H9 (cell line): ENCODE results near the gene SAG. TPM values are rescaled to one million over a fixed set of nuclear protein-coding genes. Genes with fewer than 3 reads are reported as not detected.

ENCODE experiments used
- DNase-seq: peaks from one replicate; pipeline ENCODE4 v3.0.0-alpha.2; 2017
- H2AFZ ChIP-seq: one replicate; pipeline ENCODE4 v1.6.1; 2013; ENCODE audit warnings: mild to moderate bottlenecking, low read length, control low read depth, moderate library complexity
- H2AK5ac ChIP-seq: 2 replicates; pipeline ENCODE4 v1.6.1; 2013; ENCODE audit warnings: low read length, control low read depth, mixed read lengths; ENCODE audit not compliant: insufficient read length
- H2BK120ac ChIP-seq: one replicate; pipeline ENCODE4 v1.6.1; 2013; ENCODE audit warnings: low read depth, mild to moderate bottlenecking, low read length, control low read depth, inconsistent platforms; ENCODE audit not compliant: poor library complexity, severe bottlenecking
- H2BK12ac ChIP-seq: 2 replicates; pipeline ENCODE4 v1.6.1; 2013; ENCODE audit warnings: low read length, control low read depth, mixed read lengths, low read depth; ENCODE audit not compliant: insufficient read length
- H2BK15ac ChIP-seq: 2 replicates; pipeline ENCODE4 v1.6.1; 2013; ENCODE audit warnings: low read depth, low read length, control low read depth
- H2BK20ac ChIP-seq: one replicate; pipeline ENCODE4 v1.6.1; 2013; ENCODE audit warnings: low read depth, mild to moderate bottlenecking, low read length, control low read depth, inconsistent platforms; ENCODE audit not compliant: poor library complexity, severe bottlenecking
- H2BK5ac ChIP-seq: 2 replicates; pipeline ENCODE4 v1.6.1; 2013; ENCODE audit warnings: low read length, control low read depth, mixed read lengths; ENCODE audit not compliant: insufficient read length
- H3K14ac ChIP-seq: 2 replicates; pipeline ENCODE4 v1.6.1; 2013; ENCODE audit warnings: low read length, control low read depth; ENCODE audit not compliant: insufficient read depth
- H3K18ac ChIP-seq: 2 replicates; pipeline ENCODE4 v1.6.1; 2013; ENCODE audit warnings: low read depth, mild to moderate bottlenecking, mixed read lengths, low read length, control low read depth; ENCODE audit not compliant: insufficient read length
- H3K23ac ChIP-seq: 2 replicates; pipeline ENCODE4 v1.6.1; 2013; ENCODE audit warnings: low read length, control low read depth, mixed read lengths, low read depth; ENCODE audit not compliant: insufficient read length
- H3K23me2 ChIP-seq: 2 replicates; pipeline ENCODE4 v1.6.1; 2013; ENCODE audit warnings: low read depth, mild to moderate bottlenecking, mixed read lengths, low read length, control low read depth; ENCODE audit not compliant: insufficient read length, poor library complexity, severe bottlenecking
- H3K27ac ChIP-seq: 2 replicates; pipeline ENCODE4 v1.5.1; 2013; ENCODE audit warnings: low read length, control low read depth, mixed read lengths, low read depth; ENCODE audit not compliant: insufficient read length
- H3K27me3 ChIP-seq: 2 replicates; pipeline ENCODE4 v1.6.1; 2013; ENCODE audit warnings: low read length, control low read depth, inconsistent platforms; ENCODE audit not compliant: insufficient read depth
- H3K4ac ChIP-seq: 2 replicates; pipeline ENCODE4 v1.6.1; 2013; ENCODE audit warnings: low read depth, mild to moderate bottlenecking, control low read depth, inconsistent platforms, low read length, moderate library complexity
- H3K4me1 ChIP-seq: 2 replicates; pipeline ENCODE4 v1.6.1; 2013; ENCODE audit warnings: low read length, control low read depth, inconsistent platforms; ENCODE audit not compliant: insufficient read depth
- H3K4me2 ChIP-seq: 2 replicates; pipeline ENCODE4 v1.6.1; 2013; ENCODE audit warnings: low read length, control low read depth, mixed read lengths; ENCODE audit not compliant: insufficient read length, insufficient read depth
- H3K56ac ChIP-seq: 2 replicates; pipeline ENCODE4 v1.6.1; 2013; ENCODE audit warnings: low read depth, mild to moderate bottlenecking, mixed read lengths, low read length, control low read depth; ENCODE audit not compliant: insufficient read length
- H3K79me1 ChIP-seq: 2 replicates; pipeline ENCODE4 v1.6.1; 2013; ENCODE audit warnings: low read depth, mild to moderate bottlenecking, moderate library complexity, low read length, control low read depth, inconsistent platforms; ENCODE audit not compliant: insufficient read depth, poor library complexity, severe bottlenecking
- H3K79me2 ChIP-seq: 2 replicates; pipeline ENCODE4 v1.6.1; 2013; ENCODE audit warnings: low read length, control low read depth, inconsistent platforms; ENCODE audit not compliant: insufficient read depth
- H3K9ac ChIP-seq: 2 replicates; pipeline ENCODE4 v1.6.1; 2013; ENCODE audit warnings: low read length, control low read depth, mixed read lengths; ENCODE audit not compliant: insufficient read length; ENCODE audit errors: extremely low read depth
- H3K9me3 ChIP-seq: one replicate; pipeline ENCODE4 v1.6.1; 2013; ENCODE audit warnings: low read depth, low read length, inconsistent platforms; ENCODE audit not compliant: control insufficient read depth
- H3T11ph ChIP-seq: one replicate; pipeline ENCODE4 v1.6.1; 2013; ENCODE audit warnings: mild to moderate bottlenecking, low read length, control low read depth, inconsistent platforms
- H4K20me1 ChIP-seq: one replicate; pipeline ENCODE4 v1.6.1; 2013; ENCODE audit not compliant: control insufficient read depth, insufficient read length, insufficient read depth
- H4K5ac ChIP-seq: 2 replicates; pipeline ENCODE4 v1.6.1; 2013; ENCODE audit warnings: low read depth, mild to moderate bottlenecking, mixed read lengths, low read length, control low read depth; ENCODE audit not compliant: insufficient read length
- H4K8ac ChIP-seq: replicated peaks from 2 replicates; pipeline ENCODE4 v1.6.1; 2013; ENCODE audit warnings: low read length, control low read depth, mixed read lengths, low read depth; ENCODE audit not compliant: insufficient read length
- H4K91ac ChIP-seq: 2 replicates; pipeline ENCODE4 v1.6.1; 2013; ENCODE audit warnings: low read depth, mild to moderate bottlenecking, moderate library complexity, mixed read lengths, low read length, control low read depth; ENCODE audit not compliant: insufficient read length
- H3K27ac Mint-ChIP-seq, 3 experiments: 2 replicates in 2 of 3; 3 replicates in 1 of 3; pipeline ENCODE4 v1.8.0; 2020 to 2021; ENCODE audit warnings: mixed read lengths in 3 of 3, mild to moderate bottlenecking in 1 of 3, moderate library complexity in 1 of 3
- H3K27me3 Mint-ChIP-seq: 2 replicates; pipeline ENCODE4 v1.8.0; 2021; ENCODE audit warnings: low read depth, mild to moderate bottlenecking, moderate library complexity, mixed read lengths
- H3K36me3 Mint-ChIP-seq, 3 experiments: 2 replicates in 2 of 3; 3 replicates in 1 of 3; pipeline ENCODE4 v1.8.0; 2020 to 2021; ENCODE audit warnings: low read depth in 3 of 3, mixed read lengths in 3 of 3; ENCODE audit not compliant: insufficient read depth in 1 of 3
- H3K4me1 Mint-ChIP-seq, 2 experiments: 2 replicates each; pipeline ENCODE4 v1.8.0; 2020; ENCODE audit warnings: mixed read lengths in 2 of 2
- H3K4me3 Mint-ChIP-seq, 2 experiments: 2 replicates in 1 of 2; 3 replicates in 1 of 2; pipeline ENCODE4 v1.8.0; 2020 to 2021; ENCODE audit warnings: mild to moderate bottlenecking in 2 of 2, mixed read lengths in 2 of 2, moderate library complexity in 1 of 2
- H3K9me3 Mint-ChIP-seq, 2 experiments: 2 replicates in 1 of 2; 3 replicates in 1 of 2; pipeline ENCODE4 v1.8.0; 2020; ENCODE audit warnings: mild to moderate bottlenecking in 2 of 2, mixed read lengths in 2 of 2, moderate library complexity in 1 of 2
- CTCF ChIP-seq: fragments of 200-600 bp; sonication (generic); conservative IDR thresholded peaks from 3 replicates; pipeline ENCODE4 v1.8.0; 2021; ENCODE audit warnings: antibody characterized with exemption, mild to moderate bottlenecking
- WGBS: extraction: QIAGEN DNeasy Blood & Tissue Kit; methylation state at CpG from one replicate; pipeline ENCODE4 v1.1.7; 2013; ENCODE audit warnings: missing lambda C conversion rate, low lambda C conversion rate, mixed read lengths; ENCODE audit not compliant: insufficient read length; ENCODE audit errors: extremely low coverage; 5-methylcytosine and 5-hydroxymethylcytosine counted together
- total RNA-seq: library from RNA; stranded (reverse); gene quantifications from 2 replicates; pipeline ENCODE4 v1.2.1, GENCODE V29; 2021

SAG gene
- total RNA-seq, 1 experiment from 2014 or later = not detected

GRCh38 chr2:233262562-233262961 lies 45.1 kb upstream of the SAG start:
- Histone ChIP-seq H2BK120ac (no peak overlapping the region), H3K14ac (no peak overlapping the region), H2AK5ac (no peak overlapping the region), H3K27me3 (no peaks in the 10 kb centered on the region), H3K4me1 (no peaks in the 10 kb centered on the region), H2BK15ac (no peak overlapping the region), H3K9ac (no peak overlapping the region), H3K79me2 (no peaks in the 10 kb centered on the region; the same call in 1 of the 2 replicates), H3K23ac (no peak overlapping the region), H4K5ac (no peak overlapping the region), H2BK5ac (no peak overlapping the region), H4K91ac (no peak overlapping the region), H2AFZ (no peak overlapping the region), H3K4me2 (no peak overlapping the region), H2BK20ac (no peak overlapping the region), H3K18ac (no peak overlapping the region), H3K27ac (no peak overlapping the region), H3K56ac (no peak overlapping the region), H3K9me3 (no peaks in the 10 kb centered on the region), H3K23me2 (no peaks in the 10 kb centered on the region), H3K79me1 (peaks cover 8% of the 10 kb centered on the region), H2BK12ac (no peak overlapping the region), H3K4ac (no peak overlapping the region), H3T11ph (no peak overlapping the region), H4K20me1 (no peaks in the 10 kb centered on the region), H4K8ac (no peak overlapping the region)
- Mint-ChIP-seq H3K4me3 (no peak overlapping the region), H3K4me1 (no peaks in the 10 kb centered on the region; a peak in 1 of 4 replicates), H3K27me3 (no peaks in the 10 kb centered on the region), H3K9me3 (no peaks in the 10 kb centered on the region), H3K27ac (peak overlapping the region in 2 of 3 experiments; percentile 9 to 18; a peak in 2 of 7 replicates), H3K36me3 (peaks cover 53 to 96% (median 78%) of the 10 kb centered on the region in 3 experiments; a peak in 6 of 7 replicates)
- no CpG with 5 or more reads among the region's 5 CpGs for WGBS
- no peak for DNase-seq
- no peak for TF ChIP-seq CTCF
